DMS153 treated with DMSO at 0.1 percent for 48 hours (cell line): ENCODE measurements around the gene POU1F1.
"Not testable (repeated sequence)": the region's sequence is repeated elsewhere in the genome, so short reads cannot be mapped to it uniquely, and the experiment has no call there.

Experiments used
- DNase-seq: peaks from one replicate; lab custom pipeline; 2025; ENCODE audit not compliant: unreplicated experiment; lab: John Stamatoyannopoulos, UW

The POU1F1 gene

GRCh38 chr3:87276484-87276883 is at the start of gene POU1F1:
TSS of gene POU1F1 (minus strand) at chr3:87276584. CDS start at chr3:87276462, 122 bp downstream.
- no peak for DNase-seq

- DNase-seq: no peak
Measured at GRCh38 chr3:87324609-87325008, 48.2 kb upstream of the POU1F1 start.

GRCh38 chr3:87320756-87321626 is 44.6 kb upstream of the POU1F1 start:
- DNase-seq: no peak

- DNase-seq: no peak
Measured at GRCh38 chr3:87318617-87319021, 42.2 kb upstream of the POU1F1 start.

- DNase-seq: no peak
Measured at GRCh38 chr3:87317779-87318178, 41.4 kb upstream of the POU1F1 start.

- DNase-seq: no peak
Measured at GRCh38 chr3:87313641-87314040, 37.3 kb upstream of the POU1F1 start.

GRCh38 chr3:87311309-87311708 is 34.9 kb upstream of the POU1F1 start:
- no peak for DNase-seq

GRCh38 chr3:87309601-87310000 is 33.2 kb upstream of the POU1F1 start:
- DNase-seq: no peak

GRCh38 chr3:87307805-87308204 is 31.4 kb upstream of the POU1F1 start:
- no peak for DNase-seq

- no peak for DNase-seq
Measured at GRCh38 chr3:87305517-87305916, 29.1 kb upstream of the POU1F1 start.

- DNase-seq: not testable (repeated sequence)
Measured at GRCh38 chr3:87305031-87305430, 28.6 kb upstream of the POU1F1 start.

GRCh38 chr3:87298111-87298718 is 21.8 kb upstream of the POU1F1 start:
- peak; percentile 86 for DNase-seq

- DNase-seq: no peak
Measured at GRCh38 chr3:87288446-87288845, 12.1 kb upstream of the POU1F1 start.

GRCh38 chr3:87287011-87287410 is 10.6 kb upstream of the POU1F1 start:
- DNase-seq: no peak

GRCh38 chr3:87272718-87273341 is 3.6 kb downstream of the POU1F1 start:
- DNase-seq: no peak

GRCh38 chr3:87270908-87271700 is 5.3 kb downstream of the POU1F1 start:
- no peak for DNase-seq

- DNase-seq: no peak
Measured at GRCh38 chr3:87269723-87270122, 6.7 kb downstream of the POU1F1 start.

GRCh38 chr3:87268646-87269211 is 7.7 kb downstream of the POU1F1 start:
- no peak for DNase-seq

GRCh38 chr3:87267953-87268645 is 8.3 kb downstream of the POU1F1 start:
- no peak for DNase-seq

- DNase-seq: no peak
Measured at GRCh38 chr3:87261925-87262324, 14.5 kb downstream of the POU1F1 start.
